GM23338 (cell line): Measurements from ENCODE around the gene RMI2. TPM values are rescaled to one million over a fixed set of nuclear protein-coding genes. Genes with fewer than 3 reads are reported as not detected.

Source experiments
- ATAC-seq: fragments of 200-7000 bp; cut with Tn5 transposase; 3 replicates; pipeline ENCODE4 v1.9.1; 2020
- DNase-seq: peaks from one replicate; pipeline ENCODE4 v3.0.0-alpha.2; 2015; ENCODE audit warnings: low spot score
- H2AFZ ChIP-seq: fragments of 200-600 bp; sonication (generic); 2 replicates; pipeline ENCODE4 v1.8.0; 2016; ENCODE audit warnings: antibody characterized with exemption, mild to moderate bottlenecking, moderate library complexity
- H3F3A ChIP-seq: fragments of 200-600 bp; sonication (generic); replicated peaks from 2 replicates; pipeline ENCODE4 v1.8.0; 2017; ENCODE audit warnings: antibody characterized with exemption, mixed run types, low read depth
- H3K27ac ChIP-seq: fragments of 200-600 bp; sonication (generic); 2 replicates; pipeline ENCODE4 v1.6.1; 2016; ENCODE audit warnings: low read depth
- H3K27me3 ChIP-seq: fragments of 200-600 bp; sonication (generic); 2 replicates; pipeline ENCODE4 v1.8.0; 2016; ENCODE audit warnings: mild to moderate bottlenecking, mixed run types, moderate library complexity; ENCODE audit not compliant: insufficient read depth
- H3K36me3 ChIP-seq: fragments of 200-600 bp; sonication (generic); 2 replicates; pipeline ENCODE4 v1.8.0; 2016; ENCODE audit warnings: mild to moderate bottlenecking; ENCODE audit not compliant: insufficient read depth
- H3K4me1 ChIP-seq: fragments of 200-600 bp; sonication (generic); 2 replicates; pipeline ENCODE4 v1.8.0; 2016; ENCODE audit warnings: mild to moderate bottlenecking, moderate library complexity; ENCODE audit not compliant: insufficient read depth
- H3K4me2 ChIP-seq: fragments of 200-600 bp; sonication (generic); 2 replicates; pipeline ENCODE4 v1.7.1; 2017; ENCODE audit warnings: mixed run types
- H3K4me3 ChIP-seq: fragments of 200-600 bp; sonication (generic); 2 replicates; pipeline ENCODE4 v1.6.1; 2016; ENCODE audit warnings: mixed run types
- H3K79me2 ChIP-seq: fragments of 200-600 bp; sonication (generic); replicated peaks from 2 replicates; pipeline ENCODE4 v1.8.0; 2017; ENCODE audit warnings: mild to moderate bottlenecking; ENCODE audit not compliant: insufficient read depth
- H3K9me2 ChIP-seq: fragments of 200-600 bp; sonication (generic); 2 replicates; pipeline ENCODE4 v1.8.0; 2017; ENCODE audit not compliant: insufficient read depth
- H4K20me1 ChIP-seq: fragments of 200-600 bp; sonication (generic); replicated peaks from 2 replicates; pipeline ENCODE4 v1.8.0; 2017; ENCODE audit warnings: mild to moderate bottlenecking; ENCODE audit not compliant: insufficient read depth
- H3K27ac Mint-ChIP-seq: 2 replicates; pipeline ENCODE4 v1.8.0; 2020; ENCODE audit warnings: inconsistent platforms, mild to moderate bottlenecking, moderate library complexity, mixed read lengths
- H3K27me3 Mint-ChIP-seq: 3 replicates; pipeline ENCODE4 v1.8.0; 2022; ENCODE audit warnings: low read depth, mild to moderate bottlenecking, moderate library complexity, mixed read lengths, inconsistent platforms; ENCODE audit not compliant: insufficient read depth, poor library complexity
- H3K36me3 Mint-ChIP-seq: 3 replicates; pipeline ENCODE4 v1.8.0; 2021; ENCODE audit warnings: low read depth, mild to moderate bottlenecking, inconsistent platforms, moderate library complexity, mixed read lengths
- H3K4me1 Mint-ChIP-seq: 3 replicates; pipeline ENCODE4 v1.8.0; 2020; ENCODE audit warnings: mild to moderate bottlenecking, inconsistent platforms, mixed read lengths
- H3K4me3 Mint-ChIP-seq: 3 replicates; pipeline ENCODE4 v1.8.0; 2021; ENCODE audit warnings: moderate library complexity, mild to moderate bottlenecking, inconsistent platforms, mixed read lengths
- H3K9me3 Mint-ChIP-seq: 3 replicates; pipeline ENCODE4 v1.8.0; 2020; ENCODE audit warnings: moderate library complexity, mild to moderate bottlenecking, inconsistent platforms, mixed read lengths
- CREB1 ChIP-seq: fragments of 250-450 bp; sonication (Bioruptor Pico); IDR thresholded peaks from 2 replicates; pipeline ENCODE4 v1.5.0; 2020; ENCODE audit warnings: low read depth, mild to moderate bottlenecking, moderate library complexity
- EZH2 ChIP-seq: fragments of 200-600 bp; sonication (generic); IDR thresholded peaks from one replicate; pipeline ENCODE4 v1.8.0; 2017; ENCODE audit warnings: antibody characterized with exemption, mild to moderate bottlenecking, low read depth; ENCODE audit not compliant: unreplicated experiment
- EZH2phosphoT487 ChIP-seq: fragments of 200-600 bp; sonication (generic); IDR thresholded peaks from one replicate; pipeline ENCODE4 v1.8.1; 2018; ENCODE audit warnings: antibody characterized with exemption; ENCODE audit not compliant: unreplicated experiment
- JUNB ChIP-seq: IDR thresholded peaks from one replicate; pipeline ENCODE4 v1.6.1; 2016; ENCODE audit warnings: antibody characterized with exemption; ENCODE audit not compliant: unreplicated experiment
- NANOG ChIP-seq: IDR thresholded peaks from 2 replicates; pipeline ENCODE4 v1.6.1; 2016; ENCODE audit warnings: antibody characterized with exemption, borderline replicate concordance
- POLR2AphosphoS5 ChIP-seq: IDR thresholded peaks from 2 replicates; pipeline ENCODE4 v1.6.1; 2016; ENCODE audit warnings: antibody characterized with exemption, low read depth
- STAT1 ChIP-seq: IDR thresholded peaks from one replicate; pipeline ENCODE4 v1.6.1; 2016; ENCODE audit warnings: antibody characterized with exemption; ENCODE audit not compliant: unreplicated experiment
- ZNF114 ChIP-seq: fragments of 250-450 bp; sonication (Bioruptor Pico); IDR thresholded peaks from 2 replicates; pipeline ENCODE4 v1.5.0; 2020; ENCODE audit warnings: mild to moderate bottlenecking, moderate library complexity
- ZNF331 ChIP-seq: fragments of 250-450 bp; sonication (Bioruptor Pico); IDR thresholded peaks from 2 replicates; pipeline ENCODE4 v1.5.0; 2020; ENCODE audit warnings: low read depth, mild to moderate bottlenecking, moderate library complexity
- polyA plus RNA-seq: library from polyadenylated mRNA; unstranded; fragments of >200 nt; fragmentation: Nextera tagmentation; extraction: Ambion mirVana; gene quantifications from 2 replicates; pipeline ENCODE4 v1.2.1, GENCODE V29; 2016
- total RNA-seq: library from RNA; depleted of rRNA; stranded (reverse); fragments of >200 nt; shearing (Covaris generic); gene quantifications from 2 replicates; pipeline ENCODE4 v1.2.3, GENCODE V29; 2014
- TF ChIP-seq, protein P1 (sequence below): fragments of 250-450 bp; sonication (Bioruptor Pico); IDR thresholded peaks from 2 replicates; pipeline ENCODE4 v1.5.0; 2020; ENCODE audit warnings: mild to moderate bottlenecking, moderate library complexity
- TF ChIP-seq, protein P2 (sequence below), 2 experiments: fragments of 200-600 bp in 1 of 2; sonication (generic) in 1 of 2; conservative IDR thresholded peaks; 2 replicates each; pipeline versions ENCODE4 v1.5.1 to v1.6.1; 2016 to 2017; ENCODE audit warnings: antibody characterized with exemption in 2 of 2, low read depth in 2 of 2, mild to moderate bottlenecking in 2 of 2, moderate library complexity in 1 of 2
- TF ChIP-seq, protein P3 (sequence below): IDR thresholded peaks from one replicate; pipeline ENCODE4 v1.6.1; 2018; ENCODE audit warnings: antibody characterized with exemption; ENCODE audit not compliant: unreplicated experiment
- TF ChIP-seq, protein P4 (sequence below): IDR thresholded peaks from 2 replicates; pipeline ENCODE4 v1.6.1; 2016; ENCODE audit warnings: antibody characterized with exemption

The RMI2 gene
- total and polyA plus RNA-seq, 2 experiments from 2014 or later, result 98.2 to 108 TPM

DNA sequence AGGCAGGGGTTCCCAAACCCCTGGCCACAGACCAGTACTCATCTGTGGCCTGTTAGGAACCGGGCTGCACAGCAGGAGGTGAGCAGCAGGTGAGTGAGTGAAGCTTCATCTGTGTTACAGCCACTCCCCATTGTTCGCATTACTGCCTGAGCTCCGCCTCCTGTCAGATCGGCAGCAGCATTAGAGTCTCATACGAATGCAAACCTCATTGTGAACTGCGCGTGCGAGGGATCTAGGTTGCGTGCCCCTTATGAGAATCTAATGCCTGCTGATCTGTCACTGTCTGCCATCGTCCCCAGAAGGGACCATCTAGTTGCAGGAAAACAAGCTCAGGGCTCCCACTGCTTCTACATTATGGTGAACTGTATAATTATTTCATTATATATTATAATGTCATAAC is 25.1 kb upstream of the RMI2 start:
- peaks cover 23% of the 10 kb centered on the region for H3K27me3 Mint-ChIP-seq
- H3K79me2 ChIP-seq, result peaks cover 8% of the 10 kb centered on the region; the same call in 1 of the 2 replicates
- no peak overlapping the region for H2AFZ ChIP-seq
- no peaks in the 10 kb centered on the region for H3K27me3 ChIP-seq
- DNase-seq, result no peak
- TF ChIP-seq CREB1 (CRISPR knock-in tag), result no peak
- TF ChIP-seq EZH2phosphoT487, result no peak
- no peak for TF ChIP-seq NANOG
- TF ChIP-seq, protein P1, sequence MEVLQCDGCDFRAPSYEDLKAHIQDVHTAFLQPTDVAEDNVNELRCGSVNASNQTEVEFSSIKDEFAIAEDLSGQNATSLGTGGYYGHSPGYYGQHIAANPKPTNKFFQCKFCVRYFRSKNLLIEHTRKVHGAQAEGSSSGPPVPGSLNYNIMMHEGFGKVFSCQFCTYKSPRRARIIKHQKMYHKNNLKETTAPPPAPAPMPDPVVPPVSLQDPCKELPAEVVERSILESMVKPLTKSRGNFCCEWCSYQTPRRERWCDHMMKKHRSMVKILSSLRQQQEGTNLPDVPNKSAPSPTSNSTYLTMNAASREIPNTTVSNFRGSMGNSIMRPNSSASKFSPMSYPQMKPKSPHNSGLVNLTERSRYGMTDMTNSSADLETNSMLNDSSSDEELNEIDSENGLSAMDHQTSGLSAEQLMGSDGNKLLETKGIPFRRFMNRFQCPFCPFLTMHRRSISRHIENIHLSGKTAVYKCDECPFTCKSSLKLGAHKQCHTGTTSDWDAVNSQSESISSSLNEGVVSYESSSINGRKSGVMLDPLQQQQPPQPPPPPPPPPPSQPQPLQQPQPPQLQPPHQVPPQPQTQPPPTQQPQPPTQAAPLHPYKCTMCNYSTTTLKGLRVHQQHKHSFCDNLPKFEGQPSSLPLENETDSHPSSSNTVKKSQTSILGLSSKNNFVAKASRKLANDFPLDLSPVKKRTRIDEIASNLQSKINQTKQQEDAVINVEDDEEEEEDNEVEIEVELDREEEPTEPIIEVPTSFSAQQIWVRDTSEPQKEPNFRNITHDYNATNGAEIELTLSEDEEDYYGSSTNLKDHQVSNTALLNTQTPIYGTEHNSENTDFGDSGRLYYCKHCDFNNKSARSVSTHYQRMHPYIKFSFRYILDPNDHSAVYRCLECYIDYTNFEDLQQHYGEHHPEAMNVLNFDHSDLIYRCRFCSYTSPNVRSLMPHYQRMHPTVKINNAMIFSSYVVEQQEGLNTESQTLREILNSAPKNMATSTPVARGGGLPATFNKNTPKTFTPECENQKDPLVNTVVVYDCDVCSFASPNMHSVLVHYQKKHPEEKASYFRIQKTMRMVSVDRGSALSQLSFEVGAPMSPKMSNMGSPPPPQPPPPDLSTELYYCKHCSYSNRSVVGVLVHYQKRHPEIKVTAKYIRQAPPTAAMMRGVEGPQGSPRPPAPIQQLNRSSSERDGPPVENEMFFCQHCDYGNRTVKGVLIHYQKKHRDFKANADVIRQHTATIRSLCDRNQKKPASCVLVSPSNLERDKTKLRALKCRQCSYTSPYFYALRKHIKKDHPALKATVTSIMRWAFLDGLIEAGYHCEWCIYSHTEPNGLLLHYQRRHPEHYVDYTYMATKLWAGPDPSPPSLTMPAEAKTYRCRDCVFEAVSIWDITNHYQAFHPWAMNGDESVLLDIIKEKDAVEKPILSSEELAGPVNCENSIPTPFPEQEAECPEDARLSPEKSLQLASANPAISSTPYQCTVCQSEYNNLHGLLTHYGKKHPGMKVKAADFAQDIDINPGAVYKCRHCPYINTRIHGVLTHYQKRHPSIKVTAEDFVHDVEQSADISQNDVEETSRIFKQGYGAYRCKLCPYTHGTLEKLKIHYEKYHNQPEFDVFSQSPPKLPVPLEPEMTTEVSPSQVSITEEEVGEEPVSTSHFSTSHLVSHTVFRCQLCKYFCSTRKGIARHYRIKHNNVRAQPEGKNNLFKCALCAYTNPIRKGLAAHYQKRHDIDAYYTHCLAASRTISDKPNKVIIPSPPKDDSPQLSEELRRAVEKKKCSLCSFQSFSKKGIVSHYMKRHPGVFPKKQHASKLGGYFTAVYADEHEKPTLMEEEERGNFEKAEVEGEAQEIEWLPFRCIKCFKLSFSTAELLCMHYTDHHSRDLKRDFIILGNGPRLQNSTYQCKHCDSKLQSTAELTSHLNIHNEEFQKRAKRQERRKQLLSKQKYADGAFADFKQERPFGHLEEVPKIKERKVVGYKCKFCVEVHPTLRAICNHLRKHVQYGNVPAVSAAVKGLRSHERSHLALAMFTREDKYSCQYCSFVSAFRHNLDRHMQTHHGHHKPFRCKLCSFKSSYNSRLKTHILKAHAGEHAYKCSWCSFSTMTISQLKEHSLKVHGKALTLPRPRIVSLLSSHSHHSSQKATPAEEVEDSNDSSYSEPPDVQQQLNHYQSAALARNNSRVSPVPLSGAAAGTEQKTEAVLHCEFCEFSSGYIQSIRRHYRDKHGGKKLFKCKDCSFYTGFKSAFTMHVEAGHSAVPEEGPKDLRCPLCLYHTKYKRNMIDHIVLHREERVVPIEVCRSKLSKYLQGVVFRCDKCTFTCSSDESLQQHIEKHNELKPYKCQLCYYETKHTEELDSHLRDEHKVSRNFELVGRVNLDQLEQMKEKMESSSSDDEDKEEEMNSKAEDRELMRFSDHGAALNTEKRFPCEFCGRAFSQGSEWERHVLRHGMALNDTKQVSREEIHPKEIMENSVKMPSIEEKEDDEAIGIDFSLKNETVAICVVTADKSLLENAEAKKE, result no peak
- TF ChIP-seq ZNF331, result no peak
- TF ChIP-seq, protein P2, sequence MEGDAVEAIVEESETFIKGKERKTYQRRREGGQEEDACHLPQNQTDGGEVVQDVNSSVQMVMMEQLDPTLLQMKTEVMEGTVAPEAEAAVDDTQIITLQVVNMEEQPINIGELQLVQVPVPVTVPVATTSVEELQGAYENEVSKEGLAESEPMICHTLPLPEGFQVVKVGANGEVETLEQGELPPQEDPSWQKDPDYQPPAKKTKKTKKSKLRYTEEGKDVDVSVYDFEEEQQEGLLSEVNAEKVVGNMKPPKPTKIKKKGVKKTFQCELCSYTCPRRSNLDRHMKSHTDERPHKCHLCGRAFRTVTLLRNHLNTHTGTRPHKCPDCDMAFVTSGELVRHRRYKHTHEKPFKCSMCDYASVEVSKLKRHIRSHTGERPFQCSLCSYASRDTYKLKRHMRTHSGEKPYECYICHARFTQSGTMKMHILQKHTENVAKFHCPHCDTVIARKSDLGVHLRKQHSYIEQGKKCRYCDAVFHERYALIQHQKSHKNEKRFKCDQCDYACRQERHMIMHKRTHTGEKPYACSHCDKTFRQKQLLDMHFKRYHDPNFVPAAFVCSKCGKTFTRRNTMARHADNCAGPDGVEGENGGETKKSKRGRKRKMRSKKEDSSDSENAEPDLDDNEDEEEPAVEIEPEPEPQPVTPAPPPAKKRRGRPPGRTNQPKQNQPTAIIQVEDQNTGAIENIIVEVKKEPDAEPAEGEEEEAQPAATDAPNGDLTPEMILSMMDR (conservative IDR thresholded peaks at IDR 0.05; ENCODE audit: low read depth in 2 of 2), result no peak
- TF ChIP-seq POLR2AphosphoS5, result no peak
- TF ChIP-seq STAT1, result no peak
- no peak for TF ChIP-seq EZH2
- no peak for TF ChIP-seq JUNB
- TF ChIP-seq, protein P3, sequence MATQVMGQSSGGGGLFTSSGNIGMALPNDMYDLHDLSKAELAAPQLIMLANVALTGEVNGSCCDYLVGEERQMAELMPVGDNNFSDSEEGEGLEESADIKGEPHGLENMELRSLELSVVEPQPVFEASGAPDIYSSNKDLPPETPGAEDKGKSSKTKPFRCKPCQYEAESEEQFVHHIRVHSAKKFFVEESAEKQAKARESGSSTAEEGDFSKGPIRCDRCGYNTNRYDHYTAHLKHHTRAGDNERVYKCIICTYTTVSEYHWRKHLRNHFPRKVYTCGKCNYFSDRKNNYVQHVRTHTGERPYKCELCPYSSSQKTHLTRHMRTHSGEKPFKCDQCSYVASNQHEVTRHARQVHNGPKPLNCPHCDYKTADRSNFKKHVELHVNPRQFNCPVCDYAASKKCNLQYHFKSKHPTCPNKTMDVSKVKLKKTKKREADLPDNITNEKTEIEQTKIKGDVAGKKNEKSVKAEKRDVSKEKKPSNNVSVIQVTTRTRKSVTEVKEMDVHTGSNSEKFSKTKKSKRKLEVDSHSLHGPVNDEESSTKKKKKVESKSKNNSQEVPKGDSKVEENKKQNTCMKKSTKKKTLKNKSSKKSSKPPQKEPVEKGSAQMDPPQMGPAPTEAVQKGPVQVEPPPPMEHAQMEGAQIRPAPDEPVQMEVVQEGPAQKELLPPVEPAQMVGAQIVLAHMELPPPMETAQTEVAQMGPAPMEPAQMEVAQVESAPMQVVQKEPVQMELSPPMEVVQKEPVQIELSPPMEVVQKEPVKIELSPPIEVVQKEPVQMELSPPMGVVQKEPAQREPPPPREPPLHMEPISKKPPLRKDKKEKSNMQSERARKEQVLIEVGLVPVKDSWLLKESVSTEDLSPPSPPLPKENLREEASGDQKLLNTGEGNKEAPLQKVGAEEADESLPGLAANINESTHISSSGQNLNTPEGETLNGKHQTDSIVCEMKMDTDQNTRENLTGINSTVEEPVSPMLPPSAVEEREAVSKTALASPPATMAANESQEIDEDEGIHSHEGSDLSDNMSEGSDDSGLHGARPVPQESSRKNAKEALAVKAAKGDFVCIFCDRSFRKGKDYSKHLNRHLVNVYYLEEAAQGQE, result no peak
- TF ChIP-seq ZNF114, result no peak
- TF ChIP-seq, protein P4, sequence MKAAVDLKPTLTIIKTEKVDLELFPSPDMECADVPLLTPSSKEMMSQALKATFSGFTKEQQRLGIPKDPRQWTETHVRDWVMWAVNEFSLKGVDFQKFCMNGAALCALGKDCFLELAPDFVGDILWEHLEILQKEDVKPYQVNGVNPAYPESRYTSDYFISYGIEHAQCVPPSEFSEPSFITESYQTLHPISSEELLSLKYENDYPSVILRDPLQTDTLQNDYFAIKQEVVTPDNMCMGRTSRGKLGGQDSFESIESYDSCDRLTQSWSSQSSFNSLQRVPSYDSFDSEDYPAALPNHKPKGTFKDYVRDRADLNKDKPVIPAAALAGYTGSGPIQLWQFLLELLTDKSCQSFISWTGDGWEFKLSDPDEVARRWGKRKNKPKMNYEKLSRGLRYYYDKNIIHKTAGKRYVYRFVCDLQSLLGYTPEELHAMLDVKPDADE, result no peak
- no peak overlapping the region for H3K27ac Mint-ChIP-seq
- H3K36me3 Mint-ChIP-seq, result peaks cover 16% of the 10 kb centered on the region
- H3K9me3 Mint-ChIP-seq, result no peaks in the 10 kb centered on the region
- peaks cover 30% of the 10 kb centered on the region for H3F3A ChIP-seq
- H3K27ac ChIP-seq, result no peak overlapping the region
- no peaks in the 10 kb centered on the region for H4K20me1 ChIP-seq
- H3K36me3 ChIP-seq, result no peaks in the 10 kb centered on the region
- no peaks in the 10 kb centered on the region for H3K9me2 ChIP-seq
- no peak overlapping the region for H3K4me2 ChIP-seq
- no peak for ATAC-seq
- H3K4me1 ChIP-seq, result peaks cover 29% of the 10 kb centered on the region
- no peak overlapping the region for H3K4me3 ChIP-seq
- no peak overlapping the region for H3K4me3 Mint-ChIP-seq
- H3K4me1 Mint-ChIP-seq, result peaks cover 27% of the 10 kb centered on the region
